Activated naive CD4-positive, alpha-beta T cell treated with anti-CD3 and anti-CD28 coated beads, Interleukin-2, amount 10 ng/mL, durations not matched to agents 7 days and 5 days (primary cell): ENCODE data around the gene KIAA1755.

ENCODE experiments used
- CTCF ChIA-PET: fragments of 350-600 bp; sonication (Branson Sonifier 250); formaldehyde crosslinking; loops from one replicate; lab custom pipeline; 2021; ENCODE audit warnings: antibody characterized with exemption; lab: Charles Lee
- DNase-seq: peaks from one replicate; pipeline ENCODE4 v3.0.0-alpha.2; 2020
- H3K27ac Mint-ChIP-seq: one replicate; pipeline ENCODE4 v1.8.0; 2021; ENCODE audit warnings: mild to moderate bottlenecking, moderate library complexity, mixed read lengths
- H3K27me3 Mint-ChIP-seq: one replicate; pipeline ENCODE4 v1.8.0; 2021; ENCODE audit warnings: mild to moderate bottlenecking, mixed read lengths
- H3K36me3 Mint-ChIP-seq: one replicate; pipeline ENCODE4 v1.8.0; 2021; ENCODE audit warnings: mixed read lengths
- H3K4me1 Mint-ChIP-seq: one replicate; pipeline ENCODE4 v1.8.0; 2021; ENCODE audit warnings: mixed read lengths
- H3K4me3 Mint-ChIP-seq: one replicate; pipeline ENCODE4 v1.8.0; 2021; ENCODE audit warnings: mild to moderate bottlenecking, moderate library complexity, mixed read lengths
- H3K9me3 Mint-ChIP-seq: one replicate; pipeline ENCODE4 v1.8.0; 2021; ENCODE audit warnings: mixed read lengths

The KIAA1755 gene

DNA sequence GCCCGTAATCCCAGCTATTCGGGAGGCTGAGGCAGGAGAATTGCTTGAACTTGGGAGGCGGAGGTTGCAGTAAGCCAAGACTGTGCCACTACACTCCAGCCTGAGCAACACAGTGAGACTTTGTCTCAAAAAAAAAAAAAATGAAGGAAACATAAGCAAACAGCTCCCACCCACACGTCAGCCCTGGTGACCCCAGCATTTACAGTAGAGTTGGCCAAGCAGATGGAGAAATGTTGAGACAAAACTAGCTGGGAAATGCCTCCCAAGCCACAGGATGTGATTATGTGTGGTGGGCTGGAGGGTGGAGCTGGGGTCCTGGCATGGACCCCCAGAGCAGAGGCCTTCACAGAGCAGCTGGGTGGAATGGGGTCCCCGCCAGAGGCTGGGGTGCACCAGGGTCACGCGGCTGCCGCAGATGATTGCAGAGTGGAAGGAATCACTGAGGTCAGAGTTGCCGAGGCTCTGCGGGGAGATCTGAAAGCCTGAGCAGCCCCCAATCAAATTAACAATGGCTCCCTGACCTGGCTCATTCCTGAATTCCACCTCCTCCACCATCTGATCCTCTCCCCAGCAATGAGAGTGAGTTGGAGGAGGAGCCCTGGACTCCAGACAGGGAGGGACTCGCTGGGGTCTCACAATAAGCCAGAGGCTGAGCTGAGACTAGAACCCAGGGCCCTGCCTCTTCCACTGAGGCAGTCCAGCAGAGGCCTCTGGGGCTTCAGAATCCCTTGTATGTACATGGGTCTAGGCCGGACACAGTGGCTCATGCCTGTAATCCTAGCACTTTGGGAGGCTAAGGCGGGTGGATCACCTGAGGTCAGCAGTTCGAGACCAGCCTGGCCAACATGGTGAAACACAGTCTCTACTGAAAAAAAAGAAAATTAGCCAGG, 60.8 kb downstream of the KIAA1755 start:
- Mint-ChIP-seq H3K9me3 (no peaks in the 10 kb centered on the region), H3K27me3 (peaks cover 4% of the 10 kb centered on the region), H3K4me1 (no peaks in the 10 kb centered on the region), H3K36me3 (no peaks in the 10 kb centered on the region), H3K4me3 (no peak overlapping the region), H3K27ac (no peak overlapping the region)
- CTCF ChIA-PET: no interaction called here
- DNase-seq: no peak

DNA sequence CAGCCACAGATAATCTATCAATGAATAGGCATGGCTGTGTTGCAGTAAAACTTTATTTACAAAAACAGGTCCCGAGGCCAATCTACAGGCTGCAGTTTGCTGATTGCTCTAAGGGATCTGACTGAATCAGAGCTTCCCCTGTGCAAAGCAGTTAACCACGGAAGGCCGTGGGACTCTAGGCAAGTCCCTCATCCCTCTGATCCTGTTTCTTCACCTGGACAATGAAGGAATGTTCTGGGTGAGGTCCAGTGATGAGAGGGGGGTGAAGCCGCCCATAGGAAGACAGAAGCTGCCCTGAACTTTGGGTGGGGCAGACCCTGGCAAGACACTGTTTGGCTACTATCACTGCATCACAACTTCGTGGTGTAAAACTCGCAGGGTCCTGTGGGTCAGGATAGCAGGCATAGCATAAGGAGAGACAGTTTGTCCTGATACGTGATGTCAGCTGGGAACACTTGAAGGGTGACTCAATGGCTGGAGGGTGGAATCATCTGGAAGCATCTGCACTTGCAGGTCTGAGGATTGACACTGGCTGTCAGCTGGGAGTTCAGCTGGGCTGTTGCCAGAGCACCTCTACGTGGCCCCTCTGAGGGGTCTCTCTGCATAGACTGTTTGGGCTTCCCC, 62.2 kb downstream of the KIAA1755 start:
- Mint-ChIP-seq H3K27me3 (peaks cover 4% of the 10 kb centered on the region), H3K4me1 (no peaks in the 10 kb centered on the region), H3K27ac (no peak overlapping the region), H3K4me3 (no peak overlapping the region), H3K9me3 (peaks cover 2% of the 10 kb centered on the region), H3K36me3 (no peaks in the 10 kb centered on the region)
- DNase-seq: no peak
- CTCF ChIA-PET: interaction anchor here (3.0 kb wide), 1 partner anchor 23 kb away, joined by 11 read pairs; no protein-coding TSS in a partner anchor

DNA sequence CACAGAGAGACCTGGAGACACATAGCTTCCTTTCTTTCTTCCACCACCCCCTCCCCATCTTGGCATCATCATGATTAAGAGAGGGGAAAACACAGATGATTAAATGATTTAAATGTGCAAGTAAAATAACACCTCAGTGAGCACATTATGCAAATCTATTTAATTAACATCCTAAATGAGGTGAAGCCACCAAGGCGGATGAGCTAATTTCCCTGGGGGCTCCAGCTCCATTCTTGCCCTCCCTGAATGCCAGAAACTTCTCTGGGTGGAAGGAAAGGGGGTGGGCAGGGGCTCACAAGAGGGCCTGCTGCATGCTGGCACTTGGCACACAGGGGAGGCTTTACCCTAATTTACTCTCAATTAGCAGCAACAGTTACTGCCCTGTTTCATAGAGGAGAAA, 62.9 kb downstream of the KIAA1755 start:
- Mint-ChIP-seq H3K36me3 (no peaks in the 10 kb centered on the region), H3K27me3 (peaks cover 4% of the 10 kb centered on the region), H3K4me1 (no peaks in the 10 kb centered on the region), H3K9me3 (peaks cover 2% of the 10 kb centered on the region), H3K4me3 (no peak overlapping the region), H3K27ac (no peak overlapping the region)
- DNase-seq: no peak
- CTCF ChIA-PET: interaction anchor here (3.0 kb wide), 1 partner anchor 24 kb away, joined by 11 read pairs; no protein-coding TSS in a partner anchor

DNA sequence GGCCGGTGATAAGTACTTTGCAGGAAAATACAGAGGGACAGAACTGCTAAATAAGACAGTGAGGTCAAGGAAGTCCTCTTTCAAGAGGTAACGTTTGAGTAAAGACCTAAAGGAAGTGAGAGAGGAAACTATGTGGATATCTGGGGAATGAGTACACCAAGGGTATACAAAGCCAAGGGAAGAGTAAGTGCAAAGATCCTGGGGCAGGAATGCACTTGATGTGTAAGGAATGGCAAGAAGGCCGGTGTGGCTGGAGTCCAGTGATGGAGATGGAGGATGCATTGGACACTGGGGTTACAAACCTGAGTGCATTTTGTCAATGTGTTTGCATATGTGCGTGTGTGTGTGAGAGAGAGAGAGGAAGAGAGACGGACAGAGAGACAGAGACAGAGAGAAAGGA, 63.3 kb downstream of the KIAA1755 start:
- no peak overlapping the region for H3K4me3 Mint-ChIP-seq

DNA sequence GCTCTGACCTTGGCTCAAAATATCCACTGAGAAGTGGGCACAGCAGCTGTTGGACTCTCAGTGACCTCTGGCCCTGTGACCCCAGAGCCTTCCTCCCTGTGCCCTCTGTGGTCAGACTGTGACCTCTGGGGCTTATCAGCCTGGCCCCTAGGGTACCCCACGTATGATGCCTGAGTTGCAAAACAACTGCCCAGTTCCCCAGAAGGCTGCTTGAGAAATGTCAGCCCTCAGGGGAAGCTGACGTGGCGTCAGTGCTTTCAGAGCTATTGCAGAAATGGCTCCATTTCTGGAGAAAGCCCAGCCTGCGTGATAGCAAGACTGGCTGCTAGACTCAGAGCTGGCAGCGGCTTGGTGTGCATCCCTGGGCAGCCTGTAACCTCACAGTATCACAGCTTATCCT, 63.9 kb downstream of the KIAA1755 start:
- peaks cover 2% of the 10 kb centered on the region for H3K9me3 Mint-ChIP-seq
- peaks cover 4% of the 10 kb centered on the region for H3K27me3 Mint-ChIP-seq
- H3K36me3 Mint-ChIP-seq: no peaks in the 10 kb centered on the region
- DNase-seq: no peak
- CTCF ChIA-PET: interaction anchor here (0.9 to 3.0 kb wide), 3 partner anchors 25 to 139 kb away, joined by 3 to 11 read pairs (median 4); no protein-coding TSS in a partner anchor
- no peaks in the 10 kb centered on the region for H3K4me1 Mint-ChIP-seq
- H3K27ac Mint-ChIP-seq: no peak overlapping the region
- no peak overlapping the region for H3K4me3 Mint-ChIP-seq

More for the DNA sequence above, 63.3 kb downstream of the KIAA1755 start:
- peaks cover 2% of the 10 kb centered on the region for H3K9me3 Mint-ChIP-seq
- no peak overlapping the region for H3K27ac Mint-ChIP-seq
- H3K36me3 Mint-ChIP-seq: no peaks in the 10 kb centered on the region
- no peaks in the 10 kb centered on the region for H3K4me1 Mint-ChIP-seq
- CTCF ChIA-PET: interaction anchor here (1.2 to 3.0 kb wide), 2 partner anchors 24 to 140 kb away, joined by 4 to 11 read pairs; no protein-coding TSS in a partner anchor
- no peak for DNase-seq
- peaks cover 4% of the 10 kb centered on the region for H3K27me3 Mint-ChIP-seq

DNA sequence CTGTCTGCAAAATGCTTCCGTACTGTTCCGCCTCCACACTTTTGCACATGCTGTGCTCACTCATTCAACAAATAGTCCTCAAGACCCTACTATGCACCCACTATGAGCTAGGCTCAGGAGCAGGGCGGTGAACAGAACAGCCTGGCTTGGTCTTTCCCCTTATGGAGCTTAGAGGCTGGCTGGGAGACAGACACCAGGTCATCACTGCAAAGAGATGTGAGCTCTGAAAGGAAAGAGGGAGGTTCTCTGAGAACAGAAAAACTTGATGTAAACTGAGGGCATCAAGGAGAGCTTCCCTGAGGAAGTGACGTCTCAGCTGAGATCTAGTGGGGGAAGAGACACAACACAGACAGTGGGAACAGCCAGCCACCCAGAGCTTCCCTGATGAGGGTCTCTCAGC, 64.5 kb downstream of the KIAA1755 start:
- Mint-ChIP-seq H3K4me1 (no peaks in the 10 kb centered on the region), H3K4me3 (no peak overlapping the region), H3K36me3 (no peaks in the 10 kb centered on the region), H3K9me3 (peaks cover 2% of the 10 kb centered on the region), H3K27ac (no peak overlapping the region), H3K27me3 (peaks cover 4% of the 10 kb centered on the region)
- no peak for DNase-seq
- CTCF ChIA-PET: interaction anchor here (0.9 to 3.0 kb wide), 3 partner anchors 25 to 138 kb away, joined by 3 to 11 read pairs (median 4); no protein-coding TSS in a partner anchor

DNA sequence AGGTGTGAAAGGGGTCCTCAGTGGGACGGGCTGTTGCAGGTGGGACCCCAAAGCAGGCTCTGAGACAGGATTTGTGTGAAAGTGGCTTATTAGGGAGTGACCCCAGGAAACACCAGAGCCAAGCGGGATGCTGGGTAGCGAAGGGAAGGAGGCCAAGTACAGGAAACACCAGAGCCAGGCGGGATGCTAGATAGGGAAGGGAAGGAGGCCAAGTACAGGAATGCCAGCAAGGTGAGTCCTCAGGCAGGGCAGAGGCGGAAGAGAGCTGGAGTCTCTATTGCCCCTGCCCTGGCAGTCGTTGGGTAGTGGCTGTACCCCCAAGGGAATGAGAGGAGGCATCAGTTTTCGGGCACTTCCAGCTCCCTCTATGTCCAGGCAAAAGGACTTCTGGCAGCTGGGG, 65.0 kb downstream of the KIAA1755 start:
- DNase-seq: no peak
- peaks cover 2% of the 10 kb centered on the region for H3K9me3 Mint-ChIP-seq
- peaks cover 4% of the 10 kb centered on the region for H3K27me3 Mint-ChIP-seq
- CTCF ChIA-PET: interaction anchor here (3.0 kb wide), 1 partner anchor 26 kb away, joined by 11 read pairs; no protein-coding TSS in a partner anchor
- no peak overlapping the region for H3K4me3 Mint-ChIP-seq
- peak overlapping the region; percentile 40 for H3K27ac Mint-ChIP-seq
- H3K36me3 Mint-ChIP-seq: no peaks in the 10 kb centered on the region
- no peaks in the 10 kb centered on the region for H3K4me1 Mint-ChIP-seq

DNA sequence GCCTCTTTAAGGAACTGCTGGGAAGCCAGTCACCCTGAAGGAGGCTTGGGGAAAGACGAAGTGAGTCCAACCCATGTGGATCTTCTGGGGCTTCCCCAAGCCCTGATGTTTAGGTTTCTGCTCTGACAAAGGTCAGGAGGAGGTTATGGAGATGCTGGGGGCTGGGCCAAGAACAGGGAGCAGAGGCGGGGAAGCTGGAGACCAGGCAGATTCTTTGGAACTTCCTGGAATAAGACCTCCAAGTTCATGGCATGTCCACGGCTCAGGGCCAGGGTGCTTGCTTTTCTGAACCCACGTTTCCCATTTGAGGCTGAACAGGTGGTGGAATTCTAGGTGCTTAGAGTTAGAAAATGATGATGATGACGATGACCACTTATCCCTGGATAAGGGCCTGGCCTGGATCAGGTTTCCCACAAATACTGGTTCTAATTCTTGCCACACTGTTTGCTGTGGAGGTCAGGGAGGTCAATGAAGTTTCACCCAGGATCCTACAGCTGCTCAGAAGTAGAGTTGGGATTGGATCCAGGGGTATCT, 65.5 kb downstream of the KIAA1755 start:
- Mint-ChIP-seq H3K4me3 (no peak overlapping the region), H3K36me3 (no peaks in the 10 kb centered on the region), H3K4me1 (no peaks in the 10 kb centered on the region), H3K27me3 (peaks cover 4% of the 10 kb centered on the region), H3K9me3 (peaks cover 2% of the 10 kb centered on the region), H3K27ac (peak overlapping the region; percentile 40)
- no peak for DNase-seq
- CTCF ChIA-PET: no interaction called here

DNA sequence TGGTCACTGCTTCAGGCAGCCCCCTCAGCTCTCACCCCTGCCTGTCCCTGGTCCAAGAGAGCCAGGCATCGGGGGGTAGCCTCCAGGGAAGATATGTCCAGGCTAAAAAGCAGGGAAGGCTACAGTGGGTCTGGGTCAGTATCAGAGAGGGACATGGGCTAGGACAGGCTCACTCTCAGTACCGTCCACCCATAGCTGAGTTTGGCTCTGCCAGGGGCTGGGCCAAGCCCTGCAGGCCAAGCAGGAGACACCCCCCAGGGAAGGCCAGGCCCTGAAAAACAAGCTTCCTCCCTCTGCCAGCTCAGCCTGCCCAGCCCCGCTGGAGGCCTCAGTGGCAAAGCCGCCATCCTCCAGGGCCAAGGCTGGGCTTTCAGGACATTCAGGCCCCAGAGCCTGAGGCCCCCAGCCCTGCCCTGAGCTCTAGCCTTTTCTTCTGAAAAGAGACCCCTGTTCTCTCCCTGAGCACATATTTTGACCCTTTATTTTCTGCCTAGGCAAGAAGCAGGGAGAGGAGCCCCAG, 66.9 kb downstream of the KIAA1755 start:
- H3K4me3 Mint-ChIP-seq: no peak overlapping the region
- H3K9me3 Mint-ChIP-seq: peaks cover 2% of the 10 kb centered on the region
- CTCF ChIA-PET: no interaction called here
- H3K36me3 Mint-ChIP-seq: no peaks in the 10 kb centered on the region
- H3K27me3 Mint-ChIP-seq: peaks cover 4% of the 10 kb centered on the region
- no peaks in the 10 kb centered on the region for H3K4me1 Mint-ChIP-seq
- DNase-seq: no peak
- H3K27ac Mint-ChIP-seq: no peak overlapping the region

DNA sequence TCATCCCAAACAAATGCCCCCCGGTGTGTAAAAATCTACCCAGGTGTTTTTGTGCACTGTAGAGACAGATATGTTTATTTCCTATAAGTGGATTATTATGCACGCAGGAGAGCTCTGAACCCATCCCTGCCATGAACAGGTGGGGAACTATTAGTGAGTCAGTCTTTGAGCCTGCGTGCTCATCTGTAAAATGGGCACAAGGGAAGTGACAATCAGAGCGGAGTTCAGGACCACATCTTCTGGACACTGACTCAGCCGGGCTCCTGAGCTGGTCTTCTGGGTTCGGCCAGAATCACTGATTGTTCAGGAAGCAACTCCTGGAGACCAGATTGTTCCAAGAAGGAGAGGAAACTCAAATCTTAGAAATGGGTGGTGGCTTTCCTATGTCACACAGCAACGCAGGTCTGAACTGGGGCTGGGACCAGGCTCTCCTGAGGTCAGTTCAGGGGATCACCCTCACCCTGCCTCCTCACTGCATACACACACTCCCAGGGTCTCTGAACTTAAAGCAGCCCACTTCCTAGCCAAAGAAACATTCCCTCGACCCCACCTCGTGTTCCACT, 68.1 kb downstream of the KIAA1755 start:
- Mint-ChIP-seq H3K27me3 (no peaks in the 10 kb centered on the region), H3K4me3 (no peak overlapping the region), H3K4me1 (no peaks in the 10 kb centered on the region), H3K9me3 (peaks cover 2% of the 10 kb centered on the region), H3K27ac (no peak overlapping the region), H3K36me3 (no peaks in the 10 kb centered on the region)
- CTCF ChIA-PET: no interaction called here
- DNase-seq: no peak

DNA sequence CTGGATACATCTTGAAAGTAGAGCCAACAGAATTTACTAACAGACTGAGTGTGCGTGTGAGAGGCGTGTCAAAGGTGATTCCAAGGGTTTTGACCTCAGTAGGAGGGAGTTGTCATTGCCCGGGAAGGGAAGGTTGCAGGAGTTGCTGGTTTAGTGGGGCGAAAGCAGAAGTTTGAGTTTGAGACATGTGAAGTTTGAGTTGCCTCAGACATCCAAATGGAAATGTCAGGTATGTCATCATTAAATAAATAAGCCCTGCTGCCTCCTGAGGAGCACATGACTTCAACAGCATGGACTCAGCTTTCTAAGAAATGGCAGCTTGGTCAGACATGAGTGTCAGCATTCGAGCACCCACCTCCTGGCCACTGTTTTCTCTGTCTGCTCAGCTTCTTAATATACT, 68.9 kb downstream of the KIAA1755 start:
- Mint-ChIP-seq H3K4me3 (no peak overlapping the region), H3K36me3 (no peaks in the 10 kb centered on the region), H3K4me1 (no peaks in the 10 kb centered on the region), H3K27ac (no peak overlapping the region), H3K27me3 (no peaks in the 10 kb centered on the region), H3K9me3 (peaks cover 2% of the 10 kb centered on the region)
- no peak for DNase-seq
- CTCF ChIA-PET: no interaction called here

DNA sequence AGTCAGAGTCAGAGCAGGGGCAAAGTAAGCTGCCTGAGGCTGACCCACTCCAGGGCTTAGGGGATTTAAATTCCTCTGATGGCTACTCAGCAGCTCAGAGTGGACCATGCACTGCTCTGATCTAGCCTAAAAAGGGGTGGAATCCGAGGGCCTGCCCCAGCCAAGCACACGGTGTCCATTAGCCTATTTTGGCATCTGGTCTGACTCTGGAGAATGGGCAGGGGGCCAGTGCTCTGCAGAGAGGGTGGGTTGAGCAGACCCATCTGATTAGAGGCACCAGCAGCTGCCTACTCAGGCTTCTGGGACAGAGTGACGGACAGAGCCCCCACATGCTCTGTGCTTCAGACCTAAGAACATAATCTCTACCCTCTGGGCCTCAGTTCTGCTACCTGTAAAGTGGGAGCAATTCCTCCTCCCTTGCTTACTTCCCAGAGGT, 69.6 kb downstream of the KIAA1755 start:
- Mint-ChIP-seq H3K4me1 (no peaks in the 10 kb centered on the region), H3K4me3 (no peak overlapping the region), H3K36me3 (no peaks in the 10 kb centered on the region), H3K27me3 (no peaks in the 10 kb centered on the region), H3K9me3 (peaks cover 2% of the 10 kb centered on the region), H3K27ac (no peak overlapping the region)
- DNase-seq: no peak
- CTCF ChIA-PET: interaction anchor here (0.7 kb wide), 1 partner anchor 149 kb away, joined by 3 read pairs; no protein-coding TSS in a partner anchor

DNA sequence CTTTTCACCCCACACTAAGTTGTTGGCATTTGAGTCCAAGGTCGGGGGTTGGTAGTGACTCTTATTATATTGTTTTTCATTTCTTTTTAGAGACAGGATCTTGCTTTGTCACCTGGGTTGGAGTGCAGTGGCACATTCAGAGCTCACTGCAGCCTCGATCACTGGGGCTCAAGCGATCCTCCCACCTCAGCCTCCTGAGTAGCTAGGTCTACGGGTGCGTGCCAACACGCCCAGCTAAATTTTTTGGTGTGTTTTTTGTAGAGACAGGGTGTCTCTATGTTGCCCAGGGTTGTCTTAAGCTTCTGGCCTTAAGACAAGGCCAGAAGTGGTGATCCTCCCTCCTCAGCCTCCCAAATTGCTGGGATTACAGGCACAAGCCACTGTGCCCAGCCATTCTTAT, 70.4 kb downstream of the KIAA1755 start:
- peaks cover 2% of the 10 kb centered on the region for H3K9me3 Mint-ChIP-seq
- H3K4me3 Mint-ChIP-seq: no peak overlapping the region
- DNase-seq: no peak
- no peak overlapping the region for H3K27ac Mint-ChIP-seq
- no peaks in the 10 kb centered on the region for H3K27me3 Mint-ChIP-seq
- no peaks in the 10 kb centered on the region for H3K36me3 Mint-ChIP-seq
- no peaks in the 10 kb centered on the region for H3K4me1 Mint-ChIP-seq
- CTCF ChIA-PET: interaction anchor here (0.7 to 2.0 kb wide), 2 partner anchors 31 to 150 kb away, joined by 3 to 6 read pairs; no protein-coding TSS in a partner anchor

DNA sequence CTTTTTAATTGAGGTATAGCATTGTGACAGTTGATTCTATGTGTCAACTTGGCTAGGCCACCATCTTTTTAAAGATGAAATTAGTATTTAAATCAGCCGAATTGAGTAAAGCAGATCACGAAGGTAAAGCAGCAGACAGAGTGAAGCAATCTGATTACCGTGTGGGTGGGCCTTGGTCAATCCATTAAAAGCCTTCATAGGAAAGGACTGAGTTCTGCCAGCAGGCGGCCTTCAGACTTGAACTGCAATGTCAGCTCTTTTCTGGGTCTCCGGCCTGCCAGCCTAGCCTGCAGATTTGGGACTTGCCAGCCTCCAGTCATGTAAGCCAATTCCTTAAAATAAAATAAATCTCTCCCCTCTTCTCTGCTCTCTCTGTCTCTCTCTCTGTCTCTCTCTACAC, 73.0 kb downstream of the KIAA1755 start:
- no peaks in the 10 kb centered on the region for H3K36me3 Mint-ChIP-seq
- H3K4me3 Mint-ChIP-seq: no peak overlapping the region
- H3K27ac Mint-ChIP-seq: no peak overlapping the region
- no peaks in the 10 kb centered on the region for H3K4me1 Mint-ChIP-seq
- peaks cover 2% of the 10 kb centered on the region for H3K27me3 Mint-ChIP-seq
- H3K9me3 Mint-ChIP-seq: no peaks in the 10 kb centered on the region
- DNase-seq: no peak
- CTCF ChIA-PET: no interaction called here
